SK-N-SH (cell line): ENCODE measurements around the gene PRDX6. TPM values are rescaled to one million over a fixed set of nuclear protein-coding genes. Genes with fewer than 3 reads are reported as not detected.
A peak's percentile ranks its signal among the peaks of the same experiment; 100 is the strongest.

Source experiments
- CTCF ChIA-PET: fragments of 300-600, 350-600 bp; formaldehyde crosslinking; extraction: SDS; loops from one replicate; lab custom pipeline; 2021; lab: Yijun Ruan, JAX
- POLR2A ChIA-PET: fragments of 350-600 bp; sonication (Branson Sonifier 250); formaldehyde crosslinking; extraction: SDS; loops from one replicate; lab custom pipeline; 2020; ENCODE audit warnings: antibody characterized with exemption, inconsistent platforms; lab: Yijun Ruan, JAX
- DNase-seq: peaks from one replicate; pipeline ENCODE4 v3.0.0; 2012
- H2AFZ ChIP-seq: fragments of 200-600 bp; sonication (generic); 2 replicates; pipeline ENCODE4 v1.8.1; 2016; ENCODE audit warnings: antibody characterized with exemption, mild to moderate bottlenecking, low read depth
- H3F3A ChIP-seq: fragments of 200-600 bp; sonication (generic); replicated peaks from 2 replicates; pipeline ENCODE3; 2016; ENCODE audit warnings: antibody characterized with exemption, mild to moderate bottlenecking; ENCODE audit not compliant: insufficient read depth
- H3K27ac ChIP-seq, 2 experiments: fragments of 200-500 bp in 1 of 2; fragments of 200-600 bp in 1 of 2; sonication (Bioruptor generic) in 1 of 2; sonication (generic), shearing (Covaris generic) in 1 of 2; 2 replicates each; pipeline versions ENCODE4 v1.5.1 to v1.6.1; 2014 to 2016; ENCODE audit warnings: low read depth in 2 of 2, inconsistent platforms in 1 of 2, low read length in 1 of 2, mild to moderate bottlenecking in 1 of 2, mixed read lengths in 1 of 2
- H3K27me3 ChIP-seq: fragments of 200-600 bp; sonication (generic), shearing (Covaris generic); 2 replicates; pipeline ENCODE4 v1.6.1; 2016; ENCODE audit warnings: mixed run types; ENCODE audit not compliant: insufficient read depth
- H3K36me3 ChIP-seq, 2 experiments: fragments of 200-500 bp in 1 of 2; fragments of 200-600 bp in 1 of 2; sonication (Bioruptor generic) in 1 of 2; sonication (generic) in 1 of 2; replicated peaks in 1 of 2; 2 replicates each; pipeline versions ENCODE3 to v1.5.1; 2014 to 2016; ENCODE audit warnings: low read length in 1 of 2, mild to moderate bottlenecking in 1 of 2; ENCODE audit not compliant: insufficient read depth in 2 of 2, control insufficient read depth in 1 of 2
- H3K4me1 ChIP-seq, 2 experiments: fragments of 200-500 bp in 1 of 2; fragments of 200-600 bp in 1 of 2; sonication (Bioruptor generic) in 1 of 2; sonication (generic), shearing (Covaris generic) in 1 of 2; 2 replicates each; pipeline versions ENCODE4 v1.5.1 to v1.6.1; 2014 to 2016; ENCODE audit warnings: low read depth in 1 of 2, low read length in 1 of 2, mixed run types in 1 of 2; ENCODE audit not compliant: insufficient read depth in 2 of 2, control insufficient read depth in 1 of 2
- H3K4me2 ChIP-seq: fragments of 200-600 bp; sonication (generic), shearing (Covaris generic); 2 replicates; pipeline ENCODE4 v1.6.1; 2017; ENCODE audit warnings: mixed run types
- H3K4me3 ChIP-seq, 2 experiments: fragments of 200-500 bp in 1 of 2; fragments of 200-600 bp in 1 of 2; sonication (Bioruptor generic) in 1 of 2; sonication (generic), shearing (Covaris generic) in 1 of 2; 2 replicates each; pipeline versions ENCODE4 v1.5.1 to v1.8.1; 2014 to 2016; ENCODE audit warnings: low read depth in 2 of 2, inconsistent platforms in 1 of 2, low read length in 1 of 2, mild to moderate bottlenecking in 1 of 2, mixed read lengths in 1 of 2, moderate library complexity in 1 of 2
- H3K79me2 ChIP-seq: fragments of 200-600 bp; sonication (generic); 2 replicates; pipeline ENCODE4 v1.8.1; 2017; ENCODE audit warnings: mild to moderate bottlenecking; ENCODE audit not compliant: insufficient read depth
- H3K9ac ChIP-seq: fragments of 200-600 bp; sonication (generic); 2 replicates; pipeline ENCODE4 v1.6.1; 2017; ENCODE audit warnings: mixed run types
- H3K9me2 ChIP-seq: fragments of 200-600 bp; sonication (generic); 2 replicates; pipeline ENCODE4 v1.6.1; 2017; ENCODE audit warnings: mixed run types
- H3K9me3 ChIP-seq: fragments of 200-600 bp; sonication (generic); 2 replicates; pipeline ENCODE4 v1.6.1; 2017; ENCODE audit warnings: mixed run types, mild to moderate bottlenecking, moderate library complexity
- H4K20me1 ChIP-seq: fragments of 200-600 bp; sonication (generic); 2 replicates; pipeline ENCODE4 v1.6.1; 2017; ENCODE audit warnings: mild to moderate bottlenecking, mixed run types; ENCODE audit not compliant: insufficient read depth
- CHD2 ChIP-seq: fragments of 150-350 bp; IDR thresholded peaks from 2 replicates; pipeline ENCODE4 v1.6.1; 2018; ENCODE audit warnings: low read length; ENCODE audit not compliant: partially characterized antibody
- CTCF ChIP-seq: fragments of 200-600 bp; sonication (generic); IDR thresholded peaks from 2 replicates; pipeline ENCODE4 v1.6.1; 2017; ENCODE audit warnings: antibody characterized with exemption, mild to moderate bottlenecking, moderate library complexity
- ELF1 ChIP-seq: IDR thresholded peaks from 2 replicates; pipeline ENCODE4 v1.4.0; 2012
- EZH2phosphoT487 ChIP-seq: fragments of 200-600 bp; sonication (generic); IDR thresholded peaks from 2 replicates; pipeline ENCODE4 v1.6.1; 2017; ENCODE audit warnings: low read depth, mixed run types, mild to moderate bottlenecking, antibody characterized with exemption, moderate library complexity, borderline replicate concordance
- FOSL2 ChIP-seq: IDR thresholded peaks from 2 replicates; pipeline ENCODE4 v1.4.0; 2012; ENCODE audit warnings: low read depth, mild to moderate bottlenecking, moderate library complexity, borderline replicate concordance
- FOXJ3 ChIP-seq: sonication (generic); formaldehyde crosslinking; IDR thresholded peaks from 2 replicates; pipeline ENCODE4 v1.5.1; 2020; ENCODE audit warnings: mild to moderate bottlenecking, missing genetic modification reagents
- FOXM1 ChIP-seq: IDR thresholded peaks from 2 replicates; pipeline ENCODE4 v1.4.0; 2012; ENCODE audit warnings: low read depth, mild to moderate bottlenecking
- GABPA ChIP-seq: IDR thresholded peaks from 2 replicates; pipeline ENCODE4 v1.4.0; 2012; ENCODE audit warnings: low read depth, mild to moderate bottlenecking
- GATA2 ChIP-seq: sonication (generic); formaldehyde crosslinking; IDR thresholded peaks from 2 replicates; pipeline ENCODE4 v1.5.0; 2020; ENCODE audit warnings: mild to moderate bottlenecking, missing genetic modification reagents
- JUND ChIP-seq: IDR thresholded peaks from 2 replicates; pipeline ENCODE4 v1.4.0; 2012
- MAX ChIP-seq: IDR thresholded peaks from 2 replicates; pipeline ENCODE4 v1.4.0; 2012; ENCODE audit warnings: low read depth
- MEF2A ChIP-seq: IDR thresholded peaks from 2 replicates; pipeline ENCODE4 v1.4.0; 2012; ENCODE audit warnings: low read depth, borderline replicate concordance
- NFIC ChIP-seq: IDR thresholded peaks from 2 replicates; pipeline ENCODE4 v1.4.0; 2012; ENCODE audit warnings: borderline replicate concordance
- NRF1 ChIP-seq: IDR thresholded peaks from 2 replicates; pipeline ENCODE4 v1.6.1; 2012; ENCODE audit warnings: low read depth, mild to moderate bottlenecking, low read length
- RAD21 ChIP-seq: IDR thresholded peaks from 2 replicates; pipeline ENCODE4 v1.6.1; 2012; ENCODE audit warnings: mild to moderate bottlenecking, low read length
- RCOR1 ChIP-seq: fragments of 150-350 bp; IDR thresholded peaks from 2 replicates; pipeline ENCODE4 v1.6.1; 2017; ENCODE audit warnings: antibody characterized with exemption, low read length
- RFX5 ChIP-seq: IDR thresholded peaks from 2 replicates; pipeline ENCODE4 v1.6.1; 2012; ENCODE audit warnings: mild to moderate bottlenecking, improper control_type of control experiment, low read length
- SIN3A ChIP-seq: IDR thresholded peaks from 2 replicates; pipeline ENCODE4 v1.6.1; 2012; ENCODE audit warnings: low read depth, mild to moderate bottlenecking, low read length, moderate library complexity, borderline replicate concordance
- SMC3 ChIP-seq: IDR thresholded peaks from 2 replicates; pipeline ENCODE4 v1.6.1; 2012; ENCODE audit warnings: low read depth, low read length, improper control_type of control experiment
- TAF1 ChIP-seq: IDR thresholded peaks from 2 replicates; pipeline ENCODE4 v1.6.1; 2012; ENCODE audit warnings: low read depth, mild to moderate bottlenecking, low read length, moderate library complexity, borderline replicate concordance
- TCF12 ChIP-seq: IDR thresholded peaks from 2 replicates; pipeline ENCODE4 v1.4.0; 2012
- TEAD4 ChIP-seq: IDR thresholded peaks from 2 replicates; pipeline ENCODE4 v1.4.0; 2012; ENCODE audit warnings: mild to moderate bottlenecking, borderline replicate concordance; ENCODE audit not compliant: insufficient read depth
- YY1 ChIP-seq: IDR thresholded peaks from 2 replicates; pipeline ENCODE4 v1.4.0; 2012; ENCODE audit warnings: low read depth, mild to moderate bottlenecking
- ZBTB33 ChIP-seq: IDR thresholded peaks from 2 replicates; pipeline ENCODE4 v1.4.0; 2012; ENCODE audit warnings: low read depth, borderline replicate concordance
- whole genome bisulfite sequencing: methylation state at CpG from one replicate; pipeline ENCODE4 v1.1.6; 2017; ENCODE audit warnings: low lambda C conversion rate; 5-methylcytosine and 5-hydroxymethylcytosine counted together
- polyA plus RNA-seq, 3 experiments: library from polyadenylated mRNA; depleted of rRNA; stranded (reverse); fragments of >200 nt; gene quantifications; 2 replicates each; pipeline ENCODE4 v1.2.3, GENCODE V29; 2012
- TF ChIP-seq, protein P1 (sequence below): IDR thresholded peaks from 2 replicates; pipeline ENCODE4 v1.4.0; 2012; ENCODE audit warnings: low read depth, borderline replicate concordance
- TF ChIP-seq, protein P2 (sequence below): IDR thresholded peaks from 2 replicates; pipeline ENCODE4; 2012
- TF ChIP-seq, protein P3 (sequence below): fragments of 150-350 bp; IDR thresholded peaks from 2 replicates; pipeline ENCODE4 v1.6.1; 2017; ENCODE audit warnings: antibody characterized with exemption, low read length, low read depth, borderline replicate concordance

Gene PRDX6
- polyA plus RNA-seq, 1 of the 3 experiments (the other 2 are of a cell fraction) = 224 TPM

DNA sequence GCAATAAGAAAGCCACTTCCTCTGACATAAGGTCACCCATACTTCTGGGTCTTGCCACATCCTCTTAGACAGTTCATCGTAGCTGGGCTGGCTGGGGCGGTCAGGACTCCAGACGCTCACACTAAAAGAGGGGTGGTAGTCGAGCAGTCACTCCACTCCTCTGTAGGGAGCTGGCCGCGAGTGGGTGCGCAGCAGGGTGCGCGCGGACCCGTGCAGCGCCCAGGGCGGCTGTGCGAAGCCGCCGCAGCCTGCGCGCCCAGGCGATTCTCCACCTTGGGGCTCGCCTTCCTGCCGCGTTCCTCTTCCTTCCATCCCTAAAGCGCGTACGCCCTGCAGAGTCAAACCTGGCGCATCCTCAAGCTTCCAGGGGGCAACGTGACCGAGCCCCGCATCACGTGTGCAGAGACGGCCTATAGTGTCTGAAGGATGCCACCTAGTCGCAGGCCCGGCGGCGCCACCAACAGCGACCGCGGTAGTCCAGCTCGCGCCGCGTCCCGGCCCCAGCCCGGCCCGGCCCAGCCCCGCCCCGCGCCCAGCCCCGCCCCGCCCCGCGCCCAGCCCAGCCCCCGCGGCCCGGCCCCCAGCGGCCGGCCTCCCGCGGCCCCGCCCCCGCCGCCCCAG, 360 bp upstream of the PRDX6 start:
- H3K9ac ChIP-seq = peak overlapping the region; percentile 90
- H3K4me1 ChIP-seq = peaks cover 22 to 47% of the 10 kb centered on the region in 2 experiments; a peak in 3 of 4 replicates
- POLR2A ChIA-PET = interaction anchor here (0.9 to 1.1 kb wide), 2 partner anchors 347 to 1522 kb away, joined by 3 to 4 read pairs; partner anchors contain the start of gene DARS2
- no peaks in the 10 kb centered on the region for H3K9me2 ChIP-seq
- peaks cover 23 to 28% of the 10 kb centered on the region in 2 experiments for H3K36me3 ChIP-seq
- H2AFZ ChIP-seq = peak overlapping the region; percentile 85
- H3K4me3 ChIP-seq = peak overlapping the region; percentile 75 to 99
- peak overlapping the region; percentile 87 for H3K4me2 ChIP-seq
- peaks cover 36% of the 10 kb centered on the region for H3F3A ChIP-seq
- WGBS = 1% methylated on average over 14 of the region's 62 CpGs
- CTCF ChIA-PET = interaction anchor here (1.2 to 2.7 kb wide), 3 partner anchors 14 to 741 kb away, joined by 4 to 10 read pairs (median 4); no protein-coding TSS in a partner anchor
- no peaks in the 10 kb centered on the region for H3K27me3 ChIP-seq
- H4K20me1 ChIP-seq = peaks cover 8% of the 10 kb centered on the region; the same call in 1 of the 2 replicates
- peak overlapping the region; percentile 89 to 92 for H3K27ac ChIP-seq
- no peaks in the 10 kb centered on the region for H3K9me3 ChIP-seq
- DNase-seq = peak; percentile 97
- H3K79me2 ChIP-seq = peaks cover 71% of the 10 kb centered on the region
- TF ChIP-seq JUND (no peak), TAF1 (peak; percentile 56; the same call in 1 of the 2 replicates), EZH2phosphoT487 (no peak), CHD2 (no peak), FOXJ3 (CRISPR knock-in tag) (no peak), RFX5 (no peak), GATA2 (no peak), CTCF (no peak), ELF1 (no peak), RAD21 (no peak), ZBTB33 (no peak; the same call in 1 of the 2 replicates), FOSL2 (no peak), RCOR1 (no peak), GABPA (no peak), NRF1 (peak; percentile 51), TCF12 (no peak), TEAD4 (no peak), MAX (peak; percentile 68), SMC3 (no peak), FOXM1 (no peak), MEF2A (no peak), SIN3A (no peak), YY1 (no peak), NFIC (no peak; the same call in 1 of the 2 replicates)
- TF ChIP-seq, protein P1, sequence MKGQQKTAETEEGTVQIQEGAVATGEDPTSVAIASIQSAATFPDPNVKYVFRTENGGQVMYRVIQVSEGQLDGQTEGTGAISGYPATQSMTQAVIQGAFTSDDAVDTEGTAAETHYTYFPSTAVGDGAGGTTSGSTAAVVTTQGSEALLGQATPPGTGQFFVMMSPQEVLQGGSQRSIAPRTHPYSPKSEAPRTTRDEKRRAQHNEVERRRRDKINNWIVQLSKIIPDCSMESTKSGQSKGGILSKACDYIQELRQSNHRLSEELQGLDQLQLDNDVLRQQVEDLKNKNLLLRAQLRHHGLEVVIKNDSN = peak; percentile 95
- TF ChIP-seq, protein P2, sequence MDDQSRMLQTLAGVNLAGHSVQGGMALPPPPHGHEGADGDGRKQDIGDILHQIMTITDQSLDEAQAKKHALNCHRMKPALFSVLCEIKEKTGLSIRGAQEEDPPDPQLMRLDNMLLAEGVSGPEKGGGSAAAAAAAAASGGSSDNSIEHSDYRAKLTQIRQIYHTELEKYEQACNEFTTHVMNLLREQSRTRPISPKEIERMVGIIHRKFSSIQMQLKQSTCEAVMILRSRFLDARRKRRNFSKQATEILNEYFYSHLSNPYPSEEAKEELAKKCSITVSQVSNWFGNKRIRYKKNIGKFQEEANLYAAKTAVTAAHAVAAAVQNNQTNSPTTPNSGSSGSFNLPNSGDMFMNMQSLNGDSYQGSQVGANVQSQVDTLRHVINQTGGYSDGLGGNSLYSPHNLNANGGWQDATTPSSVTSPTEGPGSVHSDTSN = no peak
- TF ChIP-seq, protein P3, sequence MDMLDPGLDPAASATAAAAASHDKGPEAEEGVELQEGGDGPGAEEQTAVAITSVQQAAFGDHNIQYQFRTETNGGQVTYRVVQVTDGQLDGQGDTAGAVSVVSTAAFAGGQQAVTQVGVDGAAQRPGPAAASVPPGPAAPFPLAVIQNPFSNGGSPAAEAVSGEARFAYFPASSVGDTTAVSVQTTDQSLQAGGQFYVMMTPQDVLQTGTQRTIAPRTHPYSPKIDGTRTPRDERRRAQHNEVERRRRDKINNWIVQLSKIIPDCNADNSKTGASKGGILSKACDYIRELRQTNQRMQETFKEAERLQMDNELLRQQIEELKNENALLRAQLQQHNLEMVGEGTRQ = peak; percentile 94
